Astrocyte (in vitro differentiated cells and primary cell): Measurements from ENCODE around the gene SLC7A8. TPM values are rescaled to one million over a fixed set of nuclear protein-coding genes. Genes with fewer than 3 reads are reported as not detected.

Experiments used
- DNase-seq: peaks from one replicate; pipeline ENCODE4 v3.0.0-alpha.2; 2010; ENCODE audit warnings: low read depth
- FAIRE-seq: peaks from 2 replicates; lab custom pipeline; 2011; peaks lifted over from hg19 to GRCh38; lab: Jason Lieb, UNC
- H2AFZ ChIP-seq: 2 replicates; pipeline ENCODE4 v1.6.0; 2012; ENCODE audit warnings: low read depth, low read length, inconsistent platforms
- H3K27ac ChIP-seq: 2 replicates; pipeline ENCODE4 v1.5.1; 2011; ENCODE audit warnings: low read depth, low read length, inconsistent platforms
- H3K27me3 ChIP-seq: 2 replicates; pipeline ENCODE4 v1.6.0; 2011; ENCODE audit warnings: low read length, inconsistent platforms; ENCODE audit not compliant: insufficient read depth
- H3K36me3 ChIP-seq: 2 replicates; pipeline ENCODE4 v1.5.1; 2011; ENCODE audit warnings: low read length, inconsistent platforms; ENCODE audit not compliant: insufficient read depth
- H3K4me1 ChIP-seq: 2 replicates; pipeline ENCODE4 v1.5.1; 2011; ENCODE audit warnings: low read length, inconsistent platforms; ENCODE audit not compliant: insufficient read depth
- H3K4me2 ChIP-seq: 2 replicates; pipeline ENCODE4 v1.6.0; 2012; ENCODE audit warnings: low read length, inconsistent platforms
- H3K4me3 ChIP-seq: 2 replicates; pipeline ENCODE4 v1.5.1; 2011; ENCODE audit warnings: low read depth, mild to moderate bottlenecking, low read length, inconsistent platforms; ENCODE audit not compliant: insufficient read depth
- H3K79me2 ChIP-seq: 2 replicates; pipeline ENCODE4 v1.6.0; 2012; ENCODE audit warnings: mild to moderate bottlenecking, low read length, inconsistent platforms; ENCODE audit not compliant: insufficient read depth
- H3K9ac ChIP-seq: 2 replicates; pipeline ENCODE4 v1.6.0; 2012; ENCODE audit warnings: mild to moderate bottlenecking, low read length, inconsistent platforms
- H3K9me3 ChIP-seq: 2 replicates; pipeline ENCODE4 v1.5.1; 2012; ENCODE audit warnings: low read depth, mild to moderate bottlenecking, low read length, inconsistent platforms; ENCODE audit not compliant: insufficient read depth
- H4K20me1 ChIP-seq: 2 replicates; pipeline ENCODE4 v1.6.0; 2012; ENCODE audit warnings: low read length, inconsistent platforms; ENCODE audit not compliant: insufficient read depth
- H3K27ac Mint-ChIP-seq: one replicate; pipeline ENCODE4 v1.8.0; 2021; ENCODE audit warnings: mild to moderate bottlenecking, mixed read lengths; ENCODE audit not compliant: unreplicated experiment
- H3K27me3 Mint-ChIP-seq: one replicate; pipeline ENCODE4 v1.8.0; 2021; ENCODE audit warnings: low read depth, mixed read lengths; ENCODE audit not compliant: unreplicated experiment
- H3K36me3 Mint-ChIP-seq: one replicate; pipeline ENCODE4 v1.8.0; 2021; ENCODE audit warnings: low read depth, mixed read lengths; ENCODE audit not compliant: unreplicated experiment
- H3K4me1 Mint-ChIP-seq: one replicate; pipeline ENCODE4 v1.8.0; 2021; ENCODE audit warnings: low read depth, mixed read lengths; ENCODE audit not compliant: unreplicated experiment
- H3K4me3 Mint-ChIP-seq: one replicate; pipeline ENCODE4 v1.8.0; 2021; ENCODE audit warnings: mild to moderate bottlenecking, moderate library complexity, mixed read lengths; ENCODE audit not compliant: unreplicated experiment
- H3K9me3 Mint-ChIP-seq: one replicate; pipeline ENCODE4 v1.8.0; 2021; ENCODE audit warnings: mild to moderate bottlenecking, mixed read lengths; ENCODE audit not compliant: unreplicated experiment
- EZH2 ChIP-seq: IDR thresholded peaks from 2 replicates; pipeline ENCODE4 v1.6.1; 2012; ENCODE audit warnings: mild to moderate bottlenecking, low read length, inconsistent platforms; ENCODE audit not compliant: insufficient read depth
- total RNA-seq: library from RNA; stranded (reverse); gene quantifications from 2 replicates; pipeline ENCODE4 v1.2.1, GENCODE V29; 2021
- TF ChIP-seq, protein P1 (sequence below): IDR thresholded peaks from 2 replicates; pipeline ENCODE4 v1.5.1; 2011; ENCODE audit warnings: low read depth, mild to moderate bottlenecking, inconsistent platforms, low read length, moderate library complexity; ENCODE audit not compliant: insufficient read depth

The SLC7A8 gene
- total RNA-seq, 1 donor from 2014 or later = 6.5 TPM

DNA sequence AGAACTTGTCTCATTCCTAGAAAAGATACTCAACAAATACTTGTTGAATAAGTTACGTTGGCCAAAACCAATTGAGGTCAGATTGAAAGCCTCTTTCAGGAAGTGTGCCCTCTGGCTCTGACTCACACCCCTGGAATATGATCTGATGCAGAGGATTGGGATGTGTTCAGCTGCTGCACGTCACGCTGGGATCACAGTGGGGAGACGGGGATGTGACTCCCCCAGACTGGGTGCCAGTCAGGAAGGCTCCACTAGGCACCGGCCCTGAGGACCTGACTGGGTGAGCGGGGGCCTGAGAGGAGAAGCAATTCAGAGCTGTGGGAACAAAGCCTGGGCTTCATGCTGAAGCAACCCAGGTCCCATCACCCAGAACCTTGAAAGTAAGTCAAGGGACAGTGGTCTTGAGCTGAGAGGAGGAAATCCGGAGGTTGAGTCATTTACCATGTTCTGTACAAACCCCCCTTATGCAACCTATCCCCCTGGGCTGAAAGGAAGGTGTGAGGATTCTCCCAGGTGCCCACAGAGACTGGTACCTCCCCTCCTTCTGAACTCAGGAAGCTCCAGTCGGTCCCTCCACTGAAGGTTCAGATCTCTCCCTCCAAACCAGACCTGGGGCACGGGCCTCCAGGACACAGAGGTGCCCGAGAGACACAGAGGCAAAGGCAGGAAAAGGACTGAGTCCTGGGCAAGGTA is 68.3 kb downstream of the SLC7A8 start:
- peak overlapping the region; percentile 61 for H3K9ac ChIP-seq
- H3K27ac Mint-ChIP-seq = peak overlapping the region; percentile 67
- TF ChIP-seq, protein P1, sequence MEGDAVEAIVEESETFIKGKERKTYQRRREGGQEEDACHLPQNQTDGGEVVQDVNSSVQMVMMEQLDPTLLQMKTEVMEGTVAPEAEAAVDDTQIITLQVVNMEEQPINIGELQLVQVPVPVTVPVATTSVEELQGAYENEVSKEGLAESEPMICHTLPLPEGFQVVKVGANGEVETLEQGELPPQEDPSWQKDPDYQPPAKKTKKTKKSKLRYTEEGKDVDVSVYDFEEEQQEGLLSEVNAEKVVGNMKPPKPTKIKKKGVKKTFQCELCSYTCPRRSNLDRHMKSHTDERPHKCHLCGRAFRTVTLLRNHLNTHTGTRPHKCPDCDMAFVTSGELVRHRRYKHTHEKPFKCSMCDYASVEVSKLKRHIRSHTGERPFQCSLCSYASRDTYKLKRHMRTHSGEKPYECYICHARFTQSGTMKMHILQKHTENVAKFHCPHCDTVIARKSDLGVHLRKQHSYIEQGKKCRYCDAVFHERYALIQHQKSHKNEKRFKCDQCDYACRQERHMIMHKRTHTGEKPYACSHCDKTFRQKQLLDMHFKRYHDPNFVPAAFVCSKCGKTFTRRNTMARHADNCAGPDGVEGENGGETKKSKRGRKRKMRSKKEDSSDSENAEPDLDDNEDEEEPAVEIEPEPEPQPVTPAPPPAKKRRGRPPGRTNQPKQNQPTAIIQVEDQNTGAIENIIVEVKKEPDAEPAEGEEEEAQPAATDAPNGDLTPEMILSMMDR = no peak
- no peak for TF ChIP-seq EZH2
- no peaks in the 10 kb centered on the region for H3K36me3 ChIP-seq
- H3K9me3 Mint-ChIP-seq = no peaks in the 10 kb centered on the region
- no peak overlapping the region for H3K4me3 ChIP-seq
- H3K27me3 ChIP-seq = peaks cover 3% of the 10 kb centered on the region
- peak overlapping the region; percentile 38 for H2AFZ ChIP-seq
- H3K4me2 ChIP-seq = peak overlapping the region; percentile 71
- peak overlapping the region; percentile 79 for H3K27ac ChIP-seq
- peaks cover 27% of the 10 kb centered on the region for H3K4me1 ChIP-seq
- FAIRE-seq (peak; percentile 75), DNase-seq (peak; percentile 98)
- H3K4me1 Mint-ChIP-seq = peaks cover 18% of the 10 kb centered on the region
- H3K4me3 Mint-ChIP-seq = no peak overlapping the region
- H3K36me3 Mint-ChIP-seq = peaks cover 1% of the 10 kb centered on the region
- no peaks in the 10 kb centered on the region for H4K20me1 ChIP-seq
- peaks cover 7% of the 10 kb centered on the region for H3K27me3 Mint-ChIP-seq
- H3K9me3 ChIP-seq = no peaks in the 10 kb centered on the region
- no peaks in the 10 kb centered on the region for H3K79me2 ChIP-seq

DNA sequence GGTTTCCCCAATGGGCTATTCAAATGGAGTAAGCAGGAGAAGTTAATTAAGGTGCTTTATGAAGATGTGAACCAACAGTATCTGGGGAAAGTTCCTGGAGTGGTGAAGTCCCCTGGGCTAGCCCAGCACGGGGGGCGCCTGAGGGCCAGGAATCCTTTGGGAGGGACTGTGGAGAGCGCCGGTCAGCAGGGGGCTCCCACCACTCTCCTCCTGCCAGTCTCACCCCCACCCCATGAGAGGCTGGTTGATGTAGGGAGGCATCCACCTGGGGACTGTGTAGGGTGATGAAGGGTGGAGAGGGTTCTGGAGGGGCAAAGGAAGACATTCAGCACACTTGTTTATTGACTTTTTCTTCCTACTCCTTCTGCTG is 68.8 kb downstream of the SLC7A8 start:
- Histone ChIP-seq H4K20me1 (no peaks in the 10 kb centered on the region), H3K4me1 (peaks cover 27% of the 10 kb centered on the region), H3K4me2 (peak overlapping the region; percentile 71), H3K27me3 (peaks cover 3% of the 10 kb centered on the region), H3K9ac (peak overlapping the region; percentile 17), H3K79me2 (no peaks in the 10 kb centered on the region), H3K36me3 (no peaks in the 10 kb centered on the region), H2AFZ (no peak overlapping the region), H3K4me3 (peak overlapping the region; percentile 7), H3K9me3 (no peaks in the 10 kb centered on the region), H3K27ac (peak overlapping the region; percentile 74)
- peak overlapping the region; percentile 67 for H3K27ac Mint-ChIP-seq
- H3K4me1 Mint-ChIP-seq = peaks cover 17% of the 10 kb centered on the region
- no peak for DNase-seq
- no peak overlapping the region for H3K4me3 Mint-ChIP-seq
- FAIRE-seq = no peak
- no peaks in the 10 kb centered on the region for H3K36me3 Mint-ChIP-seq
- peaks cover 7% of the 10 kb centered on the region for H3K27me3 Mint-ChIP-seq
- TF ChIP-seq EZH2 = no peak
- TF ChIP-seq, protein P1 = no peak
- H3K9me3 Mint-ChIP-seq = no peaks in the 10 kb centered on the region

DNA sequence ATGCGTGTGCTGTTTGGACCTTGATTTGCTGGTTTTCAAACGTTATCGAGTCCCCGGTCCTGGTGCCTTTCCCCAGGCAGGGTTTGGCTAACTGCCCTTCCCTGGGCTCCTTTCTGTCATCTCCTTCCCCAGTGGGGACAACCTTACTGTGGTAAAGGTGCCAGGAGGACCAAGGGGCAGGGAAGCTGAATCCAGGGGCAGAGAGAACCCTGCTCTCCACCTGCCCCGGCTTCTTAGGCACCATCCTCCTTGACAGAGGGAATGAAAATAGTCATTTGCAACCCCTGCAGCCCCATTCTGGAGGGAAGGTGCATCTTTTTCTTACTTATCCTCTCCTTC is 69.4 kb downstream of the SLC7A8 start:
- DNase-seq = no peak
- peak overlapping the region; percentile 29 for H2AFZ ChIP-seq
- Mint-ChIP-seq H3K4me3 (no peak overlapping the region), H3K4me1 (peaks cover 17% of the 10 kb centered on the region), H3K27ac (no peak overlapping the region), H3K36me3 (no peaks in the 10 kb centered on the region), H3K27me3 (peaks cover 6% of the 10 kb centered on the region), H3K9me3 (no peaks in the 10 kb centered on the region)
- no peaks in the 10 kb centered on the region for H4K20me1 ChIP-seq
- peak overlapping the region; percentile 17 for H3K9ac ChIP-seq
- no peaks in the 10 kb centered on the region for H3K36me3 ChIP-seq
- TF ChIP-seq EZH2 = no peak
- TF ChIP-seq, protein P1 = no peak
- FAIRE-seq = no peak
- no peaks in the 10 kb centered on the region for H3K9me3 ChIP-seq
- peak overlapping the region; percentile 71 for H3K4me2 ChIP-seq
- H3K4me3 ChIP-seq = no peak overlapping the region
- H3K79me2 ChIP-seq = no peaks in the 10 kb centered on the region
- H3K27ac ChIP-seq = no peak overlapping the region
- peaks cover 3% of the 10 kb centered on the region for H3K27me3 ChIP-seq
- peaks cover 27% of the 10 kb centered on the region for H3K4me1 ChIP-seq
